Colonic mucosa (tissue), 4 donors: Measurements from ENCODE around the gene GMPPB. TPM values are rescaled to one million over a fixed set of nuclear protein-coding genes. Genes with fewer than 3 reads are reported as not detected.
A peak's percentile ranks its signal among the peaks of the same experiment; 100 is the strongest.

ENCODE experiments used
- DNase-seq: peaks from one replicate; pipeline ENCODE4 v3.0.0-alpha.2; 2020
- H3K27ac ChIP-seq: fragments of 200-600 bp; one replicate; pipeline ENCODE4 v1.8.0; 2021
- H3K27me3 ChIP-seq: fragments of 200-600 bp; one replicate; pipeline ENCODE4 v1.8.0; 2021
- H3K36me3 ChIP-seq: fragments of 200-600 bp; one replicate; pipeline ENCODE4 v1.8.0; 2021
- H3K4me1 ChIP-seq: fragments of 200-600 bp; one replicate; pipeline ENCODE4 v1.8.0; 2021; ENCODE audit warnings: mild to moderate bottlenecking
- H3K4me3 ChIP-seq: fragments of 200-600 bp; one replicate; pipeline ENCODE4 v1.8.0; 2021
- H3K9ac ChIP-seq, 2 donors: one replicate each; pipeline ENCODE4 v1.7.0; 2013; ENCODE audit warnings: control low read depth in 2 of 2, low read depth in 2 of 2, low read length in 2 of 2
- H3K9me3 ChIP-seq: fragments of 200-600 bp; one replicate; pipeline ENCODE4 v1.8.0; 2021
- intact Hi-C: fragments of 100-400 bp; cut with DNase I; formaldehyde crosslinking; loops from one replicate; pipeline ENCODE4 v1.14.1; 2022
- total RNA-seq, 2 donors: library from RNA; stranded (reverse); fragmentation: NEBNext Ultra II Directional in 1 of 2; extraction: Animal tissue kit (Norgen Biotek cat#: 25700) in 1 of 2; gene quantifications; one replicate each; pipeline ENCODE4 v1.2.1, GENCODE V29; 2021
- TF ChIP-seq, protein P1 (sequence below): fragments of 200-600 bp; IDR thresholded peaks from one replicate; pipeline ENCODE4 v1.8.0; 2022; ENCODE audit warnings: antibody characterized with exemption, mild to moderate bottlenecking
- donor health status: healthy.
- donor health status: DM: no; HTN: no; CAD: no.
- donor health status: DM: no; HTN: no; CAD: no.

Gene GMPPB
- total RNA-seq, 2 donors from 2014 or later, result 59.6 to 127 TPM

DNA sequence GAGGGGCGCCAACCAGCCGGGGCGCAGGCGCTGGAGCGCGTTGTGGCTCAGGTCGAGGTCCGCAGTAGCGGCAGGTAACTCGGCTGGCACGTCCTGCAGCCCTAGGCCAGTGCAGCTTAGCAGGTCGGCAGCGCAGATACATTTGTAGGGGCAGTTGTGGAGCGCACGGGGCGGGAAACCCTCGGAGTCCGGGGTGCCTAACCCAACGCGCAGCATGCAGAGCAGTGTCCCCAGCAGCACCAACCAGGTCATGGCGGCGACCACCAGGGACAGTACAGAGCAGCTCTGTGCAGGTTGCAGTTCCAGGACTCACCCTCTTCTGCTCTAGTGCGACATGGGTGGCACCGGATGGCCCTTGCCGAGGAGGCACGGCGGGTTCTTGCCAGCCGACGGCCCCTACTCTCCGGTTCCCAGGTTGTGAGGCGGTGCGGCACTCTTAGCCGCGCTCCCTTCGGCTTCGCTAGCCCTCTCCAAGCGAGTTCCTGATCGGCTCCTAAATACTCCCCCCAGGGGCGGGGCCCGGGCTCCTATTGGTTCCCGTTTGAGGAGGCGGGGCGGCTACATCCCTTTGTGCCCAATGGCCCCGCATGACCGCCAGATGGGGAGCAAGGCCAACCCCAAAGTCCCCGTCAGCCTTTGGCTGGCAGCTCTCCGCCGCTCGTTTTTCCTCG is 4.4 kb downstream of the GMPPB start, which contains the start of gene AMIGO3:
AMIGO3 (minus strand) TSS at position 471 of the 671 bp plus-strand sequence; CDS start at position 252, 219 bp downstream.
- peak; percentile 99 for DNase-seq
- peak within 1 kb of the TSS; percentile 40 to 55 for H3K9ac ChIP-seq
- H3K4me3 ChIP-seq, result peak within 1 kb of the TSS; percentile 54

DNA sequence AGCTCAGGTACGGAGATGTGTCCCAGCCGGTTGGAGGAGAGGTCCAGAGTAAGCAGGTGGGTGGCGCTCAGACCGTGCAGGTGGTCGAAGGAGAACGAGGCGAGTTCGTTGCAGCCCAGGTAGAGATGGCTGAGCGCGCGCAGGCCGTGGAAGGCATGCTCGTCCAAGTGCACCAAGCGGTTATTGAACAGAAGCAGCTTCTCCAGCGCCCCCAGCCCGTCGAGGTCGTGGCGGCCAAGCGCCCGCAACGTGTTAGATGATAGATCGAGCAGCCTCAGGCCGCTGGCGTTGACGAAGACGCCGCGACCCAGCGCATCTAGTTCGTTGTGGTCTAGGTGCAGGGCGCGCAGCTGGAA is 4.9 kb downstream of the GMPPB start:
- peaks cover 18% of the 10 kb centered on the region for H3K4me1 ChIP-seq

More for the DNA sequence above, 4.4 kb downstream of the GMPPB start, which contains the start of gene AMIGO3:
- Histone ChIP-seq H3K9me3 (no peaks in the 10 kb centered on the region), H3K27me3 (no peaks in the 10 kb centered on the region), H3K36me3 (no peaks in the 10 kb centered on the region), H3K4me1 (peaks cover 19% of the 10 kb centered on the region), H3K27ac (peak within 1 kb of the TSS; percentile 56)
- intact Hi-C loops, result no loop called here
- TF ChIP-seq, protein P1, sequence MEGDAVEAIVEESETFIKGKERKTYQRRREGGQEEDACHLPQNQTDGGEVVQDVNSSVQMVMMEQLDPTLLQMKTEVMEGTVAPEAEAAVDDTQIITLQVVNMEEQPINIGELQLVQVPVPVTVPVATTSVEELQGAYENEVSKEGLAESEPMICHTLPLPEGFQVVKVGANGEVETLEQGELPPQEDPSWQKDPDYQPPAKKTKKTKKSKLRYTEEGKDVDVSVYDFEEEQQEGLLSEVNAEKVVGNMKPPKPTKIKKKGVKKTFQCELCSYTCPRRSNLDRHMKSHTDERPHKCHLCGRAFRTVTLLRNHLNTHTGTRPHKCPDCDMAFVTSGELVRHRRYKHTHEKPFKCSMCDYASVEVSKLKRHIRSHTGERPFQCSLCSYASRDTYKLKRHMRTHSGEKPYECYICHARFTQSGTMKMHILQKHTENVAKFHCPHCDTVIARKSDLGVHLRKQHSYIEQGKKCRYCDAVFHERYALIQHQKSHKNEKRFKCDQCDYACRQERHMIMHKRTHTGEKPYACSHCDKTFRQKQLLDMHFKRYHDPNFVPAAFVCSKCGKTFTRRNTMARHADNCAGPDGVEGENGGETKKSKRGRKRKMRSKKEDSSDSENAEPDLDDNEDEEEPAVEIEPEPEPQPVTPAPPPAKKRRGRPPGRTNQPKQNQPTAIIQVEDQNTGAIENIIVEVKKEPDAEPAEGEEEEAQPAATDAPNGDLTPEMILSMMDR, result peak; percentile 30

DNA sequence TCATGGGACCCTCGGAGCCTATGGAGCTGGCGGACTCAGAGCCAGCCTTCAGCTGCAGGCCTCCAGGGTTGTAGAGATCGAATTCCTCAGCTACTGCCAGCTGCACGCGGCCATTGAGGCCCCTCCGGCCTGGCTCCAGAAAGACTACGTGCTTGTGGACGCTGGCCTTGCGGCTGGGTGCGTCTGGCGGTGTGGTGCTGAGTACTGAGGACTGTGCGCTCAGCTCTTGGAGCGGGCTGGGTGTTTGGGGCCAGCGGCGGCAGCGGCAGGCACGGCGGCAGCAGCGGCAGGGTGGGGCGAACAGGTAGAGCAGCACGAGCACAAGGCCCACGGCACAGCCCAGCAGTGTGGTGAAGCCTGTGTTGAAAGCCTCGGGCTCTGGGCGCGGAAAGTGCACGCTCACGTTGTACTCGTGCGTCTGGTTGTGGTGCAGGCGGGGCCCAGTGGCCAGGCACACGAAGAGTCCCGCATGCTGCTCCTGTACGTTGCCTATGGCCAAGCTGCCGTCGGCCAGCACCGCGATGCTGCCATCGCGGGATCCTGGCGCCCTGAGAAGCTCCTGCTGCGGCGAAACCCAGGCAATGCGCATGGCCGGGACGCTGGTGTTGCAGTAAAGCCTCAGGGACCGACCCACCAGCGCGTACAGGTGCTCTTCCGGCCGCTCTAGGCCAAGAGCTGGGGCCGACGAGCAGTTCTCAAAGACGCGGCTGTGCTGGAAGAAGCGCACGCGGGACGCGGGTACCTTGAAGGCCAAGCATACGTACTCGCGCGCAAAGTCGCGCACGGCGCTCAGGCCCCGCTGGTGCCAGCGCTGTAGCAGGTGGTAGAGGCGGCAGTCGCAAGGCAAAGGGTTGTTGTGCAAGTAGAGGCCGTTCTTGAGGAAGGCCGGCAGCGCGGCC is 5.5 kb downstream of the GMPPB start:
- intact Hi-C loops, result no loop called here
- no peak for DNase-seq
- H3K4me3 ChIP-seq, result no peak overlapping the region
- no peaks in the 10 kb centered on the region for H3K27me3 ChIP-seq
- peak overlapping the region in 1 of 2 donors; percentile 55 for H3K9ac ChIP-seq
- TF ChIP-seq, protein P1, result no peak
- H3K27ac ChIP-seq, result no peak overlapping the region
- H3K9me3 ChIP-seq, result no peaks in the 10 kb centered on the region
- H3K36me3 ChIP-seq, result no peaks in the 10 kb centered on the region
- H3K4me1 ChIP-seq, result peaks cover 18% of the 10 kb centered on the region

More for the DNA sequence above, 4.9 kb downstream of the GMPPB start:
- DNase-seq, result no peak
- no peak overlapping the region for H3K27ac ChIP-seq
- H3K36me3 ChIP-seq, result no peaks in the 10 kb centered on the region
- no peaks in the 10 kb centered on the region for H3K27me3 ChIP-seq
- TF ChIP-seq, protein P1, result no peak
- peak overlapping the region; percentile 40 to 55 for H3K9ac ChIP-seq
- peak overlapping the region; percentile 54 for H3K4me3 ChIP-seq
- intact Hi-C loops, result no loop called here
- no peaks in the 10 kb centered on the region for H3K9me3 ChIP-seq

DNA sequence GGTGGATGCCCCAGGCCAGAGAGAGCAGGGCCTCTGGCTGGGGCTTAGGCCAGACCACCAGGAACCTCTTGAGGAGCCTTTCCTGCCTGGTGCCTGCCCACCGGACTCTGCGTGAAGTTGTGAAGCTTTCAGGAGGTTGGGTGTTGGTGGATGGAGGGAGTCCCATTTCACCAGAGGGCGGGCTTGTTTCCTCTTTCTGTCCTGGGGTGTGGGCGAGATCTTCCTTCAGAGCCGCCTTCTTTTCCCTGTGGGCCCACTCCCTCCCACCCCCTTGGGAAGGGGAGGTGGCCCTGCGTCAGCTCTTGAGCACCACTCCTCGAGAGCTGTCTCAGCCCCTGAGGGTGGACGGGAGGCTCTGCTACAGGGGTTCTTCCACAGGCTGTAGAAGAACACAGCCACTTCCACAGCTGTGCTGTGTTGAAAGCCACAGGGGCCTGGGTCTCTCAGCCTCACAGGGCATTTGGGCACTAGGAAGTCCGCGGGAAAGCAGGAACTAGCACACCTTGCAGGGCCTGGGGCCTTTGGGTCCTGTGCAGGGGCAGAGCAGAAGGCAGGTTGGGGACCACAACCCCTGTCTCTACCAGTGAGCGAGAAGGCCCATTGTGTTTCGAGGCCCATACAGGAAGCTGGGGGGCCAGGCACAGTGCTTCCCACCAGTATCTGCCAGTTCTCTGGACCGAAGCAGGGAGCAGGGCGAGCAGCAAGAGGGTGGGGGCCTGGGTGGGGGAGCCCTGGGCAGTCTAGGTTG is 6.4 kb downstream of the GMPPB start:
- TF ChIP-seq, protein P1, result no peak
- peaks cover 11% of the 10 kb centered on the region for H3K4me1 ChIP-seq
- H3K4me3 ChIP-seq, result no peak overlapping the region
- H3K9ac ChIP-seq, result no peak overlapping the region
- intact Hi-C loops, result no loop called here
- H3K27me3 ChIP-seq, result no peaks in the 10 kb centered on the region
- H3K27ac ChIP-seq, result no peak overlapping the region
- DNase-seq, result no peak
- no peaks in the 10 kb centered on the region for H3K36me3 ChIP-seq
- no peaks in the 10 kb centered on the region for H3K9me3 ChIP-seq

DNA sequence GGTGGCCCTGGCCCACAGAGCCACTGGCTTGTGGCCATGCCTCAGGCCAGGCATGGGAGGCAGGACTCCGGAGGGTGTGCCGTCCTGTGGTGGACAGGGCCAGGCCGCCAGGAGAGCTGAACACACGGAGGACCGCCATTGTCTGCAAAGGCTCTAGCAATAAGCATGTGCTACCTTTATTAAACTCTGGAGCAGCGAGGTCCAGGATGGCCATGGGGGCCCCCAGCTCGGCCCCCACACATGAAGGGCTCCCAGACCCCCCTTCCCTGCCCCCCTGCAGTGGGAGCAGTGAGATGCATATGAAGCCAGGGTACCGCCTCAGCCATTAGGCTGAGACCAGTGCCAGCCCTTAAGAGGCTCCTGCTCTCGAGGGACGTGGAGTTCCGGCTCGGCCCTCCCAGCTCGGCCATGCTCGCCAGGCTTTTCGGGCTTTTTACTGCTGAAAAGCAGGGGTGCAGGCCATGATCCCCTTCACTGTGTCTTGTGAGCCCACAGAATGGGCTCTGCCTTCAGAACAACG is 7.0 kb downstream of the GMPPB start:
- Histone ChIP-seq H3K4me3 (no peak overlapping the region), H3K27ac (no peak overlapping the region), H3K27me3 (no peaks in the 10 kb centered on the region), H3K4me1 (peaks cover 8% of the 10 kb centered on the region), H3K36me3 (no peaks in the 10 kb centered on the region), H3K9ac (no peak overlapping the region), H3K9me3 (no peaks in the 10 kb centered on the region)
- TF ChIP-seq, protein P1, result no peak
- DNase-seq, result no peak
- intact Hi-C loops, result no loop called here
